ENCODE data around the gene TMEM132C.

Gene TMEM132C

GRCh38 chr12:128619263-128619662 is 352.3 kb downstream of the TMEM132C start:
- DNase-seq = no peak

- no peak for DNase-seq
These were observed 354.3 kb downstream of the TMEM132C start for GRCh38 chr12:128621304-128621703.

- DNase-seq = no peak
These were observed 356.8 kb downstream of the TMEM132C start for GRCh38 chr12:128623748-128624147.

- no peak for DNase-seq
These were observed 359.9 kb downstream of the TMEM132C start for GRCh38 chr12:128626808-128627320.

- DNase-seq = no peak
These were observed 360.7 kb downstream of the TMEM132C start for GRCh38 chr12:128627659-128628058.

GRCh38 chr12:128629979-128630378 is 363.0 kb downstream of the TMEM132C start:
- no peak for DNase-seq

GRCh38 chr12:128637642-128638606 is 371.0 kb downstream of the TMEM132C start:
- DNase-seq = no peak

GRCh38 chr12:128639089-128639488 is 372.1 kb downstream of the TMEM132C start:
- DNase-seq = no peak

- no peak for DNase-seq
These were observed 376.2 kb downstream of the TMEM132C start for GRCh38 chr12:128643155-128643554.

- DNase-seq = no peak
These were observed 377.8 kb downstream of the TMEM132C start for GRCh38 chr12:128644664-128645296.

GRCh38 chr12:128649902-128650301 is 382.9 kb downstream of the TMEM132C start:
- DNase-seq = no peak

- DNase-seq = no peak
These were observed 385.3 kb downstream of the TMEM132C start for GRCh38 chr12:128652136-128652751.

GRCh38 chr12:128654468-128654867 is 387.5 kb downstream of the TMEM132C start:
- DNase-seq = no peak

- DNase-seq = no peak
These were observed 390.4 kb downstream of the TMEM132C start for GRCh38 chr12:128657378-128657777.

- no peak for DNase-seq
These were observed 393.7 kb downstream of the TMEM132C start for GRCh38 chr12:128660532-128661225.

GRCh38 chr12:128661226-128661569 is 394.2 kb downstream of the TMEM132C start:
- DNase-seq = no peak

GRCh38 chr12:128662101-128662500 is 395.1 kb downstream of the TMEM132C start:
- no peak for DNase-seq

- DNase-seq = no peak
These were observed 397.5 kb downstream of the TMEM132C start for GRCh38 chr12:128664501-128664900.

- no peak for DNase-seq
These were observed 400.2 kb downstream of the TMEM132C start for GRCh38 chr12:128667193-128667592.

- DNase-seq = no peak
These were observed 404.6 kb downstream of the TMEM132C start for GRCh38 chr12:128671528-128672042.

GRCh38 chr12:128672428-128672827 is 405.5 kb downstream of the TMEM132C start:
- DNase-seq = no peak

GRCh38 chr12:128672893-128673292 is 405.9 kb downstream of the TMEM132C start:
- DNase-seq = no peak

GRCh38 chr12:128675576-128675975 is 408.6 kb downstream of the TMEM132C start:
- DNase-seq = no peak

Data from NCI-H446 (cell line).